Type B pancreatic cell (in vitro differentiated cells): Measurements from ENCODE around the gene SRRM2. TPM values are rescaled to one million over a fixed set of nuclear protein-coding genes. Genes with fewer than 3 reads are reported as not detected.

Source experiments
- DNase-seq: peaks from one replicate; pipeline ENCODE4 v3.0.0; 2021; ENCODE audit warnings: mixed read lengths; ENCODE audit not compliant: unreplicated experiment; ENCODE audit errors: extremely low spot score
- H3K27ac Mint-ChIP-seq: 2 replicates; pipeline ENCODE4 v1.8.0; 2021; ENCODE audit warnings: mild to moderate bottlenecking, mixed read lengths
- H3K27me3 Mint-ChIP-seq: 2 replicates; pipeline ENCODE4 v1.8.0; 2021; ENCODE audit warnings: mixed read lengths
- H3K36me3 Mint-ChIP-seq: 2 replicates; pipeline ENCODE4 v1.8.0; 2021; ENCODE audit warnings: mixed read lengths
- H3K4me1 Mint-ChIP-seq: one replicate; pipeline ENCODE4 v1.8.0; 2021; ENCODE audit warnings: mixed read lengths; ENCODE audit not compliant: unreplicated experiment
- H3K4me3 Mint-ChIP-seq: 2 replicates; pipeline ENCODE4 v1.8.0; 2021; ENCODE audit warnings: mild to moderate bottlenecking, mixed read lengths
- H3K9me3 Mint-ChIP-seq: 2 replicates; pipeline ENCODE4 v1.8.0; 2021; ENCODE audit warnings: mixed read lengths
- CTCF ChIP-seq: fragments of 200-600 bp; sonication (generic); conservative IDR thresholded peaks from 2 replicates; pipeline ENCODE4 v1.5.0; 2021; ENCODE audit warnings: antibody characterized with exemption, mild to moderate bottlenecking
- total RNA-seq: library from RNA; stranded (reverse); gene quantifications from 2 replicates; pipeline ENCODE4 v1.2.1, GENCODE V29; 2021; ENCODE audit warnings: low replicate concordance

The SRRM2 gene
- total RNA-seq, 1 donor from 2014 or later = 749 TPM

- peaks cover 13% of the 10 kb centered on the region for H3K36me3 Mint-ChIP-seq
- no peak for DNase-seq
- peaks cover 14% of the 10 kb centered on the region for H3K4me1 Mint-ChIP-seq
- H3K27ac Mint-ChIP-seq = peak overlapping the region; percentile 99
- H3K9me3 Mint-ChIP-seq = no peaks in the 10 kb centered on the region
- peak overlapping the region; percentile 94 for H3K4me3 Mint-ChIP-seq
- TF ChIP-seq CTCF = no peak
- no peaks in the 10 kb centered on the region for H3K27me3 Mint-ChIP-seq
These were observed 2.5 kb upstream of the SRRM2 start for GRCh38 chr16:2749936-2750335.

GRCh38 chr16:2751577-2752034, 832 bp upstream of the SRRM2 start:
- TF ChIP-seq CTCF = no peak
- no peak for DNase-seq

GRCh38 chr16:2752850-2753732, 653 bp downstream of the SRRM2 start:
- Mint-ChIP-seq H3K36me3 (peaks cover 42% of the 10 kb centered on the region), H3K9me3 (no peaks in the 10 kb centered on the region), H3K4me3 (peak overlapping the region; percentile 94), H3K4me1 (peaks cover 38% of the 10 kb centered on the region), H3K27me3 (no peaks in the 10 kb centered on the region), H3K27ac (peak overlapping the region; percentile 99)
- TF ChIP-seq CTCF = no peak
- peak; percentile 90 for DNase-seq

More at GRCh38 chr16:2751577-2752034, 832 bp upstream of the SRRM2 start:
- H3K27ac Mint-ChIP-seq = peak overlapping the region; percentile 99
- H3K4me1 Mint-ChIP-seq = peaks cover 28% of the 10 kb centered on the region
- H3K9me3 Mint-ChIP-seq = no peaks in the 10 kb centered on the region
- peak overlapping the region; percentile 94 for H3K4me3 Mint-ChIP-seq
- no peaks in the 10 kb centered on the region for H3K27me3 Mint-ChIP-seq
- H3K36me3 Mint-ChIP-seq = peaks cover 27% of the 10 kb centered on the region

GRCh38 chr16:2753733-2754020, 1.2 kb downstream of the SRRM2 start:
- no peaks in the 10 kb centered on the region for H3K9me3 Mint-ChIP-seq
- no peak for DNase-seq
- H3K4me1 Mint-ChIP-seq = peaks cover 38% of the 10 kb centered on the region
- peaks cover 48% of the 10 kb centered on the region for H3K36me3 Mint-ChIP-seq
- H3K27me3 Mint-ChIP-seq = no peaks in the 10 kb centered on the region
- H3K27ac Mint-ChIP-seq = peak overlapping the region; percentile 84
- peak overlapping the region; percentile 94 for H3K4me3 Mint-ChIP-seq
- no peak for TF ChIP-seq CTCF

- peaks cover 38% of the 10 kb centered on the region for H3K4me1 Mint-ChIP-seq
- no peak for DNase-seq
- no peaks in the 10 kb centered on the region for H3K27me3 Mint-ChIP-seq
- peaks cover 63% of the 10 kb centered on the region for H3K36me3 Mint-ChIP-seq
- peak overlapping the region; percentile 84 for H3K27ac Mint-ChIP-seq
- peak overlapping the region; percentile 94 for H3K4me3 Mint-ChIP-seq
- no peaks in the 10 kb centered on the region for H3K9me3 Mint-ChIP-seq
- TF ChIP-seq CTCF = no peak
These were observed 2.7 kb downstream of the SRRM2 start for GRCh38 chr16:2755158-2755557.
